Right lobe of liver (tissue), 4 donors: Measurements from ENCODE around the gene PRR16.

Experiments
- POLR2A ChIP-seq: fragments of 450-650 bp; IDR thresholded peaks from one replicate; pipeline ENCODE4 v1.6.1; 2017; ENCODE audit warnings: antibody characterized with exemption, mild to moderate bottlenecking
- TF ChIP-seq, protein P1 (sequence below), 4 donors: fragments of 200-600 bp in 3 of 4; fragments of 450-650 bp in 1 of 4; IDR thresholded peaks; one replicate each; pipeline versions ENCODE4 v1.5.1 to v1.8.0; 2016 to 2022; ENCODE audit warnings: antibody characterized with exemption in 4 of 4, mild to moderate bottlenecking in 2 of 4
- donor health status: DM: no; HTN: no; CAD: no.
- donor health status: DM: no; HTN: no; CAD: no.
- donor health status: DM: no; HTN: yes; CAD: no.

DNA sequence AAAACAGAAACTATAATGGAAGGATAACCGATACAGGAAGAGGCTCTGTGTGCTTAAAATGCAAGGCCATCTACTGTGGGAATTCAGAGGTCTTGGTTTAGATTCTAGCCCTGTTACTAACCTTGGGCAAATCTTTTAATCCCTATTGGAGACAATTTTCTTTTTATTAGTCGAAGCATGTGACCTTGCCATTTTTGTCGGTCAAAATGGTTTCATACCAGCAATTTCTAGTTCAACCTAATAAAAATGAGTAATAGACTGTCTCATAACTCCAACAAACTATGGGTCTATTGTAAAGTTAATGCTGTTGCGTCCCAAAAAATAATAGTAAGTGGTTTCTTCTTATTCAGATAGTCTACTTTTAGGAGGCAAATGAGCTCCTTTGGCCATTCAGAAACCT lies 38.4 kb downstream of the PRR16 start:
- TF ChIP-seq, protein P1, sequence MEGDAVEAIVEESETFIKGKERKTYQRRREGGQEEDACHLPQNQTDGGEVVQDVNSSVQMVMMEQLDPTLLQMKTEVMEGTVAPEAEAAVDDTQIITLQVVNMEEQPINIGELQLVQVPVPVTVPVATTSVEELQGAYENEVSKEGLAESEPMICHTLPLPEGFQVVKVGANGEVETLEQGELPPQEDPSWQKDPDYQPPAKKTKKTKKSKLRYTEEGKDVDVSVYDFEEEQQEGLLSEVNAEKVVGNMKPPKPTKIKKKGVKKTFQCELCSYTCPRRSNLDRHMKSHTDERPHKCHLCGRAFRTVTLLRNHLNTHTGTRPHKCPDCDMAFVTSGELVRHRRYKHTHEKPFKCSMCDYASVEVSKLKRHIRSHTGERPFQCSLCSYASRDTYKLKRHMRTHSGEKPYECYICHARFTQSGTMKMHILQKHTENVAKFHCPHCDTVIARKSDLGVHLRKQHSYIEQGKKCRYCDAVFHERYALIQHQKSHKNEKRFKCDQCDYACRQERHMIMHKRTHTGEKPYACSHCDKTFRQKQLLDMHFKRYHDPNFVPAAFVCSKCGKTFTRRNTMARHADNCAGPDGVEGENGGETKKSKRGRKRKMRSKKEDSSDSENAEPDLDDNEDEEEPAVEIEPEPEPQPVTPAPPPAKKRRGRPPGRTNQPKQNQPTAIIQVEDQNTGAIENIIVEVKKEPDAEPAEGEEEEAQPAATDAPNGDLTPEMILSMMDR (IDR thresholded peaks at IDR 0.05) = no peak
- no peak for TF ChIP-seq POLR2A
